Endothelial cell of umbilical vein (primary cell): ENCODE results near the gene CARMIL1.

Source experiments
- CTCF ChIP-seq, 2 donors: IDR thresholded peaks; 1 replicate in 1 of 2; 2 replicates in 1 of 2; pipeline ENCODE4 v1.5.1; 2011; ENCODE audit warnings: low read length in 2 of 2, mild to moderate bottlenecking in 2 of 2, moderate library complexity in 2 of 2, control low read depth in 1 of 2, inconsistent platforms in 1 of 2, low read depth in 1 of 2; ENCODE audit not compliant: insufficient read depth in 1 of 2; ENCODE audit errors: extremely low read depth in 1 of 2
- EZH2 ChIP-seq: IDR thresholded peaks from 2 replicates; pipeline ENCODE4 v1.6.1; 2012; ENCODE audit warnings: borderline replicate concordance, low read depth, mild to moderate bottlenecking, moderate library complexity, low read length, inconsistent platforms; ENCODE audit not compliant: severe bottlenecking
- GATA2 ChIP-seq: IDR thresholded peaks from 2 replicates; pipeline ENCODE4 v1.7.0; 2011; ENCODE audit warnings: low read depth, mild to moderate bottlenecking, moderate library complexity, mixed read lengths, low read length; ENCODE audit not compliant: insufficient read length, insufficient read depth
- POLR2A ChIP-seq: IDR thresholded peaks from 2 replicates; pipeline ENCODE4 v1.6.1; 2012; ENCODE audit warnings: low read depth, mild to moderate bottlenecking, control low read depth, low read length

GRCh38 chr6:25302677-25303128, 23.5 kb downstream of the CARMIL1 start:
- TF ChIP-seq CTCF (IDR thresholded peaks at IDR 0.05; ENCODE audit: extremely low read depth in 1 of 2, insufficient read depth in 1 of 2, low read depth in 1 of 2, low read length in 2 of 2) (no peak), EZH2 (no peak), GATA2 (no peak), POLR2A (no peak)
